SK-N-SH (cell line): ENCODE results near the gene TSGA10IP.

Experiments used
- CTCF ChIP-seq: fragments of 200-600 bp; sonication (generic); IDR thresholded peaks from 2 replicates; pipeline ENCODE4 v1.6.1; 2017; ENCODE audit warnings: antibody characterized with exemption, mild to moderate bottlenecking, moderate library complexity
- EZH2phosphoT487 ChIP-seq: fragments of 200-600 bp; sonication (generic); IDR thresholded peaks from 2 replicates; pipeline ENCODE4 v1.6.1; 2017; ENCODE audit warnings: low read depth, mixed run types, mild to moderate bottlenecking, antibody characterized with exemption, moderate library complexity, borderline replicate concordance
- GABPA ChIP-seq: IDR thresholded peaks from 2 replicates; pipeline ENCODE4 v1.4.0; 2012; ENCODE audit warnings: low read depth, mild to moderate bottlenecking
- IRF3 ChIP-seq: fragments of 150-350 bp; IDR thresholded peaks from 2 replicates; pipeline ENCODE4 v1.6.1; 2016; ENCODE audit warnings: mild to moderate bottlenecking, low read depth, low read length
- POLR2AphosphoS5 ChIP-seq: IDR thresholded peaks from 2 replicates; pipeline ENCODE4 v1.6.1; 2012; ENCODE audit warnings: low read depth, low read length
- RAD21 ChIP-seq: IDR thresholded peaks from 2 replicates; pipeline ENCODE4 v1.6.1; 2012; ENCODE audit warnings: mild to moderate bottlenecking, low read length
- RFX5 ChIP-seq: IDR thresholded peaks from 2 replicates; pipeline ENCODE4 v1.6.1; 2012; ENCODE audit warnings: mild to moderate bottlenecking, improper control_type of control experiment, low read length
- SMC3 ChIP-seq: IDR thresholded peaks from 2 replicates; pipeline ENCODE4 v1.6.1; 2012; ENCODE audit warnings: low read depth, low read length, improper control_type of control experiment

- TF ChIP-seq CTCF (no peak), GABPA (0 out of 2 replicates have a peak, but pooled peaks have one; percentile 15), SMC3 (no peak), RAD21 (no peak), EZH2phosphoT487 (no peak), RFX5 (no peak), POLR2AphosphoS5 (peak; percentile 97), IRF3 (no peak)
These were observed 45.0 kb upstream of the TSGA10IP start, which contains the start of gene FOSL1 for GRCh38 chr11:65900125-65900898.
